ENCODE measurements around the gene CACNA2D1. TPM values are rescaled to one million over a fixed set of nuclear protein-coding genes. Genes with fewer than 3 reads are reported as not detected.

Gene CACNA2D1
- total and polyA plus RNA-seq, 8 donors, result 0.79 to 5.0 (median 2.1) TPM

- no peak for ATAC-seq
- WGBS, 2 donors, result 58 to 70% methylated on average over 4 of the region's 4 CpGs
- no peaks in the 10 kb centered on the region for H3K9me3 ChIP-seq
Measured at GRCh38 chr7:82286096-82286797, 157.3 kb downstream of the CACNA2D1 start.

GRCh38 chr7:82284936-82285519 lies 158.5 kb downstream of the CACNA2D1 start:
- H3K27ac ChIP-seq, result no peak overlapping the region
- FAIRE-seq (no peak), DNase-seq (no peak), ATAC-seq (no peak)
- no peaks in the 10 kb centered on the region for H3K4me1 ChIP-seq
- no peaks in the 10 kb centered on the region for H3K27me3 ChIP-seq
- WGBS, 2 donors, result 75 to 79% methylated on average over 6 of the region's 6 CpGs
- H3K4me3 ChIP-seq, result no peak overlapping the region
- no peaks in the 10 kb centered on the region for H3K36me3 ChIP-seq
- no peaks in the 10 kb centered on the region for H3K9me3 ChIP-seq
- no peak for TF ChIP-seq CTCF (IDR thresholded peaks at IDR 0.05)
- intact Hi-C loops (cut with DNase I), result no loop called here

More at GRCh38 chr7:82286096-82286797, 157.3 kb downstream of the CACNA2D1 start:
- no peak overlapping the region for H3K27ac ChIP-seq
- FAIRE-seq (no peak), DNase-seq (no peak)
- H3K4me3 ChIP-seq, result no peak overlapping the region
- intact Hi-C loops (cut with DNase I), result no loop called here
- no peaks in the 10 kb centered on the region for H3K4me1 ChIP-seq
- H3K36me3 ChIP-seq, result no peaks in the 10 kb centered on the region
- H3K27me3 ChIP-seq, result no peaks in the 10 kb centered on the region
- no peak for TF ChIP-seq CTCF (IDR thresholded peaks at IDR 0.05)

- 40 to 42% methylated on average over 3 of the region's 3 CpGs for WGBS, 2 donors
- no peak for DNase-seq
- ATAC-seq, result no peak
- no peak overlapping the region for H3K27ac ChIP-seq
- intact Hi-C loops (cut with DNase I), result loop anchor here in 1 of 3 donors (10.0 kb wide), 1 partner anchor 49 kb away; no protein-coding TSS in a partner anchor
- no peak for FAIRE-seq
- H3K9me3 ChIP-seq, result no peaks in the 10 kb centered on the region
- no peak overlapping the region for H3K4me3 ChIP-seq
- no peaks in the 10 kb centered on the region for H3K36me3 ChIP-seq
- TF ChIP-seq CTCF (IDR thresholded peaks at IDR 0.05), result no peak
- peaks cover 0 to 4% (median 0%) of the 10 kb centered on the region in 4 donors for H3K27me3 ChIP-seq
- H3K4me1 ChIP-seq, result no peaks in the 10 kb centered on the region
Measured at GRCh38 chr7:82275342-82275741, 168.2 kb downstream of the CACNA2D1 start.

- TF ChIP-seq CTCF (IDR thresholded peaks at IDR 0.05), result no peak
- H3K4me3 ChIP-seq, result no peak overlapping the region
- intact Hi-C loops (cut with DNase I), result loop anchor here in 1 of 3 donors (10.0 kb wide), 1 partner anchor 50 kb away; no protein-coding TSS in a partner anchor
- FAIRE-seq (no peak), ATAC-seq (no peak), DNase-seq (no peak)
- H3K4me1 ChIP-seq, result no peaks in the 10 kb centered on the region
- H3K27me3 ChIP-seq, result peaks cover 0 to 4% (median 0%) of the 10 kb centered on the region in 4 donors
- no peaks in the 10 kb centered on the region for H3K36me3 ChIP-seq
- H3K9me3 ChIP-seq, result no peaks in the 10 kb centered on the region
- H3K27ac ChIP-seq, result no peak overlapping the region
Measured at GRCh38 chr7:82274681-82275080, 168.9 kb downstream of the CACNA2D1 start.

- peaks cover 0 to 4% (median 0%) of the 10 kb centered on the region in 4 donors for H3K27me3 ChIP-seq
- no peak for ATAC-seq
- 55% methylated on average over 3 of the region's 3 CpGs for WGBS, 2 donors
- FAIRE-seq, result no peak
- DNase-seq, result no peak
- H3K4me3 ChIP-seq, result no peak overlapping the region
- no peaks in the 10 kb centered on the region for H3K36me3 ChIP-seq
- TF ChIP-seq CTCF (IDR thresholded peaks at IDR 0.05), result no peak
- H3K9me3 ChIP-seq, result no peaks in the 10 kb centered on the region
- no peak overlapping the region for H3K27ac ChIP-seq
- H3K4me1 ChIP-seq, result no peaks in the 10 kb centered on the region
- intact Hi-C loops (cut with DNase I), result loop anchor here in 1 of 3 donors (10.0 kb wide), 1 partner anchor 51 kb away; no protein-coding TSS in a partner anchor
Measured at GRCh38 chr7:82273886-82274285, 169.7 kb downstream of the CACNA2D1 start.

Data from pancreas (tissue), 10 donors.